HuH-7 (cell line): Measurements from ENCODE around the gene SRPK2.
"Not testable (repeated sequence)": the region's sequence is repeated elsewhere in the genome, so short reads cannot be mapped to it uniquely, and the experiment has no call there.

Experiments
- DNase-seq: peaks from one replicate; pipeline ENCODE4 v3.0.0; 2011; ENCODE audit warnings: low spot score

The SRPK2 gene

DNA sequence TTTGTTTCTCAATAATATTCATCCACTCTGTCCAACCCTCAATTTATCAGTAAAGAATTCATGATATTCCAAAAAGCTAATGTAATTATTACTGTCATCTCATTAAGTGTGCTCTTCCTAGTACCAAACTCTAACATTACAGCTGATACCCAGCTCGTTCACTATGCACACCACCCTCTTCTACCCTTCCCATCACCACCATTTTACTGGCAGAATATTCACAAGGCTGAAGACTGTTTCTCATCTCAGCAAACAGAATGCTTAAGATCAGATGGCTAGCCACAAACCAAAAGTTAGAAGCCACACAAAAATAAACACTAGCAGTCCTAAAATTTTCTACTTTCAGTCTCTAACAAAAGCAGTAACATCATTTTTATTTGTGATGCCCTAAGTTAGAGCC is 121.5 kb downstream of the SRPK2 start:
- DNase-seq: no peak

DNA sequence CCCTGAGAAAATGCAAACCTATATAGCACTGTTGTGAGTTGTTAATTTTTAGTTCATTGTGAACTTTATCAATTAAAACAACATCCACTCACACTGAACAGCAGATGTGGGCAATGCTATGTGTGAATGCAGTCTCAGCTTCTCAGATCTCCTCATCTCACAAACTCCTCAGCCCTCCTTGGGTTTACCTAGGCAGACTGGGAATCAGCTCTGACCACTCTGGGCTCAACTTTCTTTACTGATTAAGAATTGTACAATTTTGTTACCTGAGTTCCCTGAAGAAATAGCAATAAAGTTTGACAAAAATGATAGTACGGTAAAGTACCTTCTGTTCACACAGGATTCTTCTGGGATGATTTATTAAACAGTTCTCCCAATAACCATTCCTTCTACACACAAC is 124.0 kb downstream of the SRPK2 start:
- no peak for DNase-seq

DNA sequence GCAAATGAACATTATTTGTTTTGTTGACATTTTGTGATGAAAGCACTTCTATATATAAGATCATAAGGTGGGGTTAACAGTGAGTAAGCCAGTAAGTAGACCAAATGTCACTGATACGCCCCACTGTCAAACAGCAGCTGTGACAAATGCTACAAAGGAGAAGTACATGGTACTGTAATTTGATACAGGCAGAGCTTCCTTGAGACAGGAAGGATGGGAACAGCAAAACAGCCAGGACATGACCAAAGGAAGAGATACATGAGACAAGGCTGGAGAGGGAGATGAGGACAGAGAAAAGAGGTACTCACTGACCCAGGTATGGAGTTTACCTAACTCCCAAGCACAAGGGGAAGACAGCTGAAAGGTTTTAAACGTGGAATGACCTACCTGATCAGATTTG is 127.0 kb downstream of the SRPK2 start:
- no peak for DNase-seq

DNA sequence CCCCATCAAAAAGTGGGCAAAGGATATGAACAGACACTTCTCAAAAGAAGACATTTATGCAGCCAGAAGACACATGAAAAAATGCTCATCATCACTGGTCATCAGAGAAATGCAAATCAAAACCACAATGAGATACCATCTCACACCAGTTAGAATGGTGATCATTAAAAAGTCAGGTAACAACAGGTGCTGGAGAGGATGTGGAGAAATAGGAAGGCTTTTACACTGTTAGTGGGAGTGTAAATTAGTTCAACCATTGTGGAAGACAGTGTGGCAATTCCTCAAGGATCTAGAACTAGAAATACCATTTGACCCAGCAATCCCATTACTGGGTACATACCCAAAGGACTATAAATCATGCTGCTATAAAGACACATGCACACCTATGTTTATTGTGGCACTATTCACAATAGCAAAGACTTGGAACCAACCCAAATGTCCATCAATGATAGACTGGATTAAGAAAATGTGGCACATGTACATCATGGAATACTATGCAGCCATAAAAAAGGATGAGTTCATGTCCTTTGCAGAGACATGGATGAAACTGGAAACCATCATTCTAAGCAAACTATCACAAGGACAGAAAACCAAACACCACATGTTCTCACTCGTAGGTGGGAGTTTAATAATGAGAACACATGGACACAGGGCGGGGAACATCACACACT is 128.4 kb downstream of the SRPK2 start:
- DNase-seq: not testable (repeated sequence)

DNA sequence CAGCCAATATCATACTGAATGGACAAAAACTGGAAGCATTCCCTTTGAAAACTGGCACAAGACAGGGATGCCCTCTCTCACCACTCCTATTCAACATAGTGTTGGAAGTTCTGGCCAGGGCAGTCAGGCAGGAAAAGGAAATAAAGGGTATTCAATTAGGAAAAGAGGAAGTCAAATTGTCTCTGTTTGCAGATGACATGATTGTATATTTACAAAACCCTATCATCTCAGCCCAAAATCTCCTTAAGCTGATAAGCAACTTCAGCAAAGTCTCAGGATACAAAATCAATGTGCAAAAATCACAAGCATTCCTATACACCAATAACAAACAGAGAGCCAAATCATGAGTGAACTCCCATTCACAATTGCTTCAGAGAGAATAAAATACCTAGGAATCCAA is 129.8 kb downstream of the SRPK2 start:
- not testable (repeated sequence) for DNase-seq

DNA sequence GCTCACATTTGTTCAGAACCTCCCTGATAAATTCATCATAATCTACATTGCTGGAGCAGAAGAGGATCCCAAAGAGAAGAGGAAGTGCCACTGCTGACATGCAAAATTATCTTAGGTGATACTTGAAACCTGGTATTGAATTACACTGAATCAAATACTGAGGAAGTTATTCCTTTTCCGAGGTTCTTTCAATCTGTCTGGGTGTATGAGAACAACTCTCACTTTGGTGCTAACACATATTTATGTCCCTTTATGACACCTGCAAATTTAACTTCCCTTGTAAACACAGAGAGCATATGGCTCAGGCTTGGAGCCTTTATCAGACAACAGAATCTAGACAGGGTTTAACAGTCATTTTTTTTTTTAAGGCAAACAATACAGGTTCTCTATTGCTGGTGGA is 131.4 kb downstream of the SRPK2 start:
- DNase-seq: no peak

DNA sequence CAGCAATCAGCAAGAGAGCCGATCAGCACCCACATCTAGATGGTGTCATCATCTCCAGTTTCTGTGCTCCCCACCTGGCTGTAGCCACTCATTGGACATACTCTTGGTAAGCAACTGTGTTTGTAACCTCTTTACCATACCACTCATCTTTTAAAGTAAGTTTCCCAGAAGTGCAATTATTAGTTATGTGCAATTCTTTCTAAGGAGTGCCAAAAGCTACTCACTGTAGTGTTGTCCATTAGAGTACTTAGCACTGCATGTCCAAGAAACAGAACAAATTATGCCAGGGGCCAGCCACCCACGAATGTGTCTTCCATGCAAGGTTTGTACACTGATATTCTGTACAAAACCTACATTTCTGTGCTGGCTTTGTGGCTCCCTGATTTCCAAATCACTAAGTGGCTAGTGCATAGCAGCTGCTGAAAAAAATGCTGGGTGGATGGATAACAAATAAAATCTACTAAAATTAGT is 131.9 kb downstream of the SRPK2 start:
- DNase-seq: no peak

DNA sequence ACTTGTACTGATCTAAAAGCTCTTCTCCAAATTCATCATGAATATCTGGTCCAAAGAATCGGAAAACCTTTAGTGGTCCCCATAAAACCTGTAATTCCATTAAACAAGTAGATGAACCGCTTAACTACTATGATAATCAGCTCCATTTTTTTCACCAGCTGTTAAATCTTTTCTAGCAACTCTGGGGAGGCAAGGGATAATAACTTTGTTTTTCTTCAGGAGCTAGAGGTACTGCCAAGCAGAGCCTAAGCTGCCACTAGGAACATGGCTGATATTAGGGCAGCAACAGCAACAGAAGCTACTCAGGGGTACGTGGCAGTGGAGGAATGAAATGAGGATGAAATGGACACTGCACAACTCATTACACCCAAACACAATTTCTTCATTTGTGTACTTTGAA is 138.0 kb downstream of the SRPK2 start:
- no peak for DNase-seq

DNA sequence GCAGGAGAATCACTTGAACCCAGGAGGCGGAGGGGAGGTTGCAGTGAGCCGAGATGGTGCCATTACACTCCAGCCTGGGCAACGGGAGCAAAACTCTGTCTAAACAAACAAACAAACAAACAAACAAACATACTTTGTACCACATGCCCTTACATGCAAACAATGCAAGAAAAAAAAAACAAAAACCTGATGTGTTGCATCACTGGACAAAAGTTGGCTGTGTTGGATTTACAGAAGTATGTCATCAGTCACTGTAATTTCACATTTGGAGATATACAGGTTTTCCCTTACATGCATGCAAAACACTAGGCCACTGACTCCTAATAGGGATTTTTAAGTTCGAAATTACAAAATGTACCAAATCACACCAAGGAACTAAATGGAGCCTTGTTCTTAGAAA is 138.5 kb downstream of the SRPK2 start:
- DNase-seq: no peak

DNA sequence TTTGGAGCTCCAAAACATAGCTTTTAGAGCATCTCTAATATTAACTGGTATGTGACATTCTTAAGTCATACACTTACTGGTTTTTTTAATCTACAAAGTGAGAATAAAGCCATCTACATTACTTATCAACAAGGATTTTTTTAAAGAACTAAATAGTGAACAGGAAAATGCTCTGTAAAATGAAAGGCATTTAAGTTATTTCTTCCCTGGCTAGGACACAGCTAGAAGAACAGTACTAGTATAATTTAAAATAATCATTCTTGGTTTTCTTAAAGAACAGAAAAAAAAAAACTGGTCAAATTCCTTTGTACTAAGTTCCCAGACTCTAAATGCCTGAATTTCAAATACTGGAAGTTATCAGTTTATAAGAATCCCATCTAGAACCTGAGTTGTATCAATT is 139.5 kb downstream of the SRPK2 start:
- DNase-seq: no peak

DNA sequence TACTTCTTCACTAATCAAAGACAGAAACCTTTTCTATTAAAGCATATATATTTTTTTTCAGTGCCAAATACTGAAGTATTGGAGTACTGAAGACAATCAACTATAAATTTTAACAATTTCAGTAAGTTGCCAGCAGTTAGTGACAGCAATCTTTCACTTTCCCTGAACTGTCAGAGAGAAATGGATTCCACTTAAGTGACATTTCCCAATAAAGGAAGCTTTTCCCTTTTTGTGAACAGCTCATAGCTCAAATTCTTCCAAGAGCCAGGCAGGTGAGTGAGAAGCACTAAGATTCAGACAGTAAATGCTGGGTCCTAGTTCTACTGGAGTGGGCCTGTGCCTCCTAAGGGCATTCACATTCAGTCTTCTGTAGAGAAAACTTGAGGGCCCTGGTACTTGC is 142.0 kb downstream of the SRPK2 start:
- no peak for DNase-seq

DNA sequence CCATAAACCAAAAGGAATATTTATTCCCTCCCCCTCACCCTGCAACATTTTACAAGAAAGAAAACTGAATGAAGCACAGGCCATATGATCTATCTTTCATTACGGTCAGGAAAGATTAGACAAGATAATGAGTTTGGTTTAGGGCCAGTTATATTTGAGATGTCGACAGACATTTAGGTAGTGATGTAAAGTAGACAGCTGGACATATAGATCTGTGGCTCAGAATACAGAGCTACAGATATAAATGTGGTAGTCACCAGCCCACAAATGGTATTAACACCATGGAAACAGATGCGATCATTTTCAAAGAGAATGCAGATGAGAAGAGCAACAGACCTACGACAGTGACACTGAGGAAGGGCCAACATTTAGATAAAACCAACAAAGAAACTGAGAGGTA is 142.5 kb downstream of the SRPK2 start:
- DNase-seq: no peak

DNA sequence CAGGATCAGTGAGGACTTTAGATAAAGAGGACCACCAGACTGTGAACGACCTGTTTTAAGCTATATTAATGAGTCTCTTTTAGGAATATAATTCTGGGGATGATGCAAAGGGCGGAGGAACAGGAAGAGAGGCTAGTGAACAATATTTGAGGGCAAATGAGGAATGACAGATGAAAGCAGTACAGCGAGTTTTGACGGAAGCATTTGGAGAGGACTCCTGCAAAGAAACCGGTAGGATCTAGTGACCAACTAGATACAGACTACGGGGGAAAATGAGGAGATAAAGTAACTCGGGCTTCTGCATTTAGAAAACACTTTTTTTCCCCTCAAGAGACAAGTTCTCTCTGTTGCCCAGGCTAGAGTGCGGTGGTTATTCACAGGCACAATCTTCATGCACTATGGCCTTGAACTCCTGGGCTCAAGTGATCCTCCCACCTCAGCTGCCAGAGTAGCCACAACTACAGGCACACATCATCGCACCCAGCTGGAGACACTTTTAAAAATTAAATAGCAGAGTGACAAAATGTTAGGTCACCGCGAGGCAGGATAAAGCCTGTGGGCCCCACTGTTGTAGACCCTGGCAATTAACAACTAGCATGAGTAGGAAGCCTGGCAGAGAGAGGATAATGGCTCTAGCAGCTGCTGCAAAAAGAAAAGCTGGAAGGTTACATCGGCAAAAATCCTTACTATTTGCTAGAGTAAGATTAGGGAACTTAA is 143.2 kb downstream of the SRPK2 start:
- no peak for DNase-seq

DNA sequence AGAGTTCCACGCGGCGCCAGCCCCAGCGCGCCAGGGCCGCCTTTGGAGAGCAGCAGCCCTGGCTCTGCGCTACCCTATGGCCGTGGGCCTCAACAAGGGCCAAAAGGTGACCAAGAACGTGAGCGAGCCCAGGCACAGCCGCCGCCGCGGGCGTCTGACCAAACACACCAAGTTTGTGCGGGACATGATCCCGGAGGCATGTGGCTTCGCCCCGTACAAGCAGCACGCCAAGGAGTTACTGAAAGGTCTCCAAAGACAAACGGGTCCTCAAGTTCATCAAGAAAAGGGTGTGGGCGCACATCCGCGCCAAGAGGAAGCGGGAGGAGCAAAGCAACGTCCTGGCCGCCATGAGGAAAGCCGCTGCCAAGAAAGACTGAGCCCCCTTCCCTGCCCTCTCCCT is 144.1 kb downstream of the SRPK2 start:
- no peak for DNase-seq

DNA sequence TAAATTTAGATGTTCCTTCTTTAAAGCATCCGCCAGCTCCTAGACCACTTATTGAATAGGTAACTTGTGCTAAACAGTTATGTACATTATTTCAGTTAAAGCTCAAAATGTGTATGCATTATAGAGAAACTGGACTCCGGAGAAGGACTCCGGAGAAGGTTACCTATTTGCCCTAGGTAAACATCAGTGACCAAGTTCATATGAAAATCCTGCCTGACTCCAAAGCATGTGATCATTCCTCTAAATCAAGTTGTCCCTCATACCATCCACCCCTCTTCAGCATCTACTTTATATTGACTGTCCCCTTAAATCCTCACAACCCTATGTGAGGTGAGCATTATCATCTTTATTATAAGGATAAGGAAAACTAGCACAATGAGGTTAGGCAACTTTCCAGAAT is 147.5 kb downstream of the SRPK2 start:
- no peak for DNase-seq

DNA sequence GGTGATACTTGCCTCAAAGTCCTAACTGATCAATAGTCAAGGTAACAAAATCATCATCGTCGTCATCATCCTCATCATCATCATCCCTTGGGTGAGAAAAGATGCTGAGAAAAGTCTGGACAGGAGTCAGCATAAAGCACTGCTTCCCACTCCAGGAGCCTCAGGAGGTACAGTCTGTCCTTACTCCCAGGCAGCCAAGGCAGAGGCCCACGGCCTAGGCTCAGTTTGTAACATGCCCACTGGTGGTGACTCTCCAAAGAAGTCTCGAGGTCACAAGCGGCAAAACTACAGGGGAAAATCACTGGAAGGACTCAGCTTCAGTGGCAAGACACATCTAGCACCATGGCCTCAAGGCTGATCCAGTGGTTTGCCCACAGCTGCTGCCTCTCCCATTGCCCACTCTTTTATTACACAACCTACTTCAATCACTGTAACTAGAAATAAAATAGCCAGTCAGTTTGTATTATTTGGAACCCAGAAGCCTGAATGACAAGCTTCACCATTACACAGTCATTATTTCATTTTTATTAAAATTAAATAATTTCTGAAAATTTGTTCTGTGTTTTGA is 150.4 kb downstream of the SRPK2 start:
- no peak for DNase-seq

DNA sequence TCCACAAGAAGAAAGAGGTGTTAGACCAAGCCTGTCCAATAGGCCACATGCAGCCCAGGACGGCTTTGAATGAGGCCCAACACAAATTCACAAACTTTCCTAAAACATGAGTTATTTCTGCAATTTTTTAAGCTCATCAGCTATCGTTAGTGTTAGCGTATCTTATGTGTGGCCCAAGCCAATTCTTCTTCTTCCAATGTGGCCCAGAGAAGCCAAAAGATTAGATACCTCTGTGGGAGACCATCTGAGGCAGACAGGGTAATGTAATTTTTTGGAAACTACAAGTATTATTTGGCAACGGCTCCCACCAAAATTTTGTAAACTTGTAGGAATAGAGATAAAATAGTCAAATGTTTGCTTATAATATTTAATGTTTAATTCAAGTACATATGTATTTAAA is 153.8 kb downstream of the SRPK2 start:
- no peak for DNase-seq

DNA sequence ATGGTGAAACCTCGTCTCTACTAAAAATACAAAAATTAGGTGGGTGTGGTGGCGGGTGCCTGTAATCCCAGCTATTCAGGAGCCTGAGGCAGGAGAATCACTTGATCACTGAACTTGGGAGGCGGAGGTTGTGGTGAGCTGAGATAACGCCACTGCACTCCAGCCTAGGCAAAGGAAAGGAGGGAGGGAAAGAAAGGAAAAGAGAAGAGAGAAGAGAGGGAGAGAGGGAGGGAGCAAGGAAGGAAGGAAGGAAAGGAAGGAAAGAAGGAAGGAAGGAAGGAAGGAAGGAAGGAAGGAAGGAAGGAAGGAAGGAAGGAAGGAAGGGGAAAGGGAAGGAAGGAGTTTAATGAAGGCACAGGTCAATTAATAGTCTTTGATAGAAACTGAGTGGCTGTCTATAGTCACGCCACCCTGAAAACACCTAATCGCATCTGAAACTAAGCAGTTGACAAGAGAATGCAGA is 155.9 kb downstream of the SRPK2 start:
- not testable (repeated sequence) for DNase-seq

DNA sequence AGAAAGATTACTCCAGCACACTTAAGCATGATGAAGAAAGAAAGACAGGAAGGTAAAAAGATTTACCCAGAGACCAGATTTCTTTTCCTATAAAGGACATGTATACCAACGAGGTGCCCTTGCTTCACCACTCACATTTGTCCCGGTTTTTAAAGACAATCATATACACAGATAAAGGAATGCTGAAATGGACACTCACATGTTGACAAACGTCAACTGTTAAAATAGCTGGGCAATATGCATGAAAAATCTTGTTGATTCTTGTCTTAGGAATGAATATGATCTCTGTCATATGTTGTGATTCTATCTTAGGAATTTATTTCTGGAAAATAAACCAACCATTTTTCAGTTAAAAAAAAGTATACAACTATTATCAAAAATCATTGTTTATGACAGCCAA is 158.2 kb downstream of the SRPK2 start:
- no peak for DNase-seq

DNA sequence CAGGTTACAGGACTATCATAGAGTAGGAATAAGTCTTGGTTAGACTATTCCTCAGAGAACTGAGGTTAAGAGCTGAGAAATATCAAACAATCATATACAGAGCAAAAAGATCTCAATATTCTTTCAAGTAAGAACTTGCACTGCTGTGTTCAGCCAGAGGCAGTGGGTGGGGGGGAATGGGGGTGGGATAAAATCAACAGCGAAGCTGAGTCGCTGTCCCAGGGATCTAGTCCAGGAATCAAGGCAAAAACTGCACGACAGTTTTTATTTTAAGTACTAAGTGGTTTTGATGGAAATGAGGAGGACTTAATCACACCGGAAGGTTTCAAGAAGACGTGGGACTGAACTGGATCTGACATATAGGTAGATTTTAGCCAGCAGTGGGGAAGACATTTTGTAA is 159.1 kb downstream of the SRPK2 start:
- no peak for DNase-seq

DNA sequence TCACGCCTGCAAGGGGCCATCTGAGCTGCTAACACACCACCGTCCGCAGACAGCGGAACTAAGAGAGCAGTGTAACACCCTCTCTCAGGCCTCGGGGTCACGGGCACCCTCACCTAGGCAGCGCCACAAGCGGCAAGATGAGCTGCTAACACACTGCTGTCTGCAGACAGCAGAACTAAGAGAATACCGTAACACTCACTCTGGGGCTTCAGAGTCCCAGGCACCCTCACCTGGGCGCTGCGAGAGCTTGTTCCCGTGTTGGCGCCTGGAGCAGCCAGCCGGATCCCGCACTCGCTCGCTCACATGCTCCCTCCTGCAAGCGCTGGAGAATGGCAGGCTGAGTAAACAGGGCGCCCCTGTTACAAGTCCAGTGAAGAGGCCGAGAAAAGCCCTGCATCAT is 160.2 kb downstream of the SRPK2 start:
- no peak for DNase-seq

DNA sequence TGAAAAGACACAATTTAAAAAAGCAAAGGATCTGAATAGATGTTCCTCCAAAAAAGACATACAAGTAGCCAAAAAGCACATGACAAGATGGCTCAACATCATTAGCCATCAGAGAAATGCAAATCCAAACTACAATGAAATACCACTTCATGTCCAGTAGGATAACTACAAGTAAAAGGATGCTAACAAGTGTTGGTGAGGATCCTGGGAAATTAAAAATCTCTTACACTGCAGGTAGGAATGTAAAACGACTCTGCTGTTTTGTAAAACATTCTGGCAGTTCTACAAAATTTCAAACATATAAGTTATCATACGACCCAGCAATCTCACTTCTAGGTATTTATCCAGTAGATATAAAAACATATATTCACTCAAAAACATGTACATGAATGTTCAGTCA is 161.3 kb downstream of the SRPK2 start:
- no peak for DNase-seq

DNA sequence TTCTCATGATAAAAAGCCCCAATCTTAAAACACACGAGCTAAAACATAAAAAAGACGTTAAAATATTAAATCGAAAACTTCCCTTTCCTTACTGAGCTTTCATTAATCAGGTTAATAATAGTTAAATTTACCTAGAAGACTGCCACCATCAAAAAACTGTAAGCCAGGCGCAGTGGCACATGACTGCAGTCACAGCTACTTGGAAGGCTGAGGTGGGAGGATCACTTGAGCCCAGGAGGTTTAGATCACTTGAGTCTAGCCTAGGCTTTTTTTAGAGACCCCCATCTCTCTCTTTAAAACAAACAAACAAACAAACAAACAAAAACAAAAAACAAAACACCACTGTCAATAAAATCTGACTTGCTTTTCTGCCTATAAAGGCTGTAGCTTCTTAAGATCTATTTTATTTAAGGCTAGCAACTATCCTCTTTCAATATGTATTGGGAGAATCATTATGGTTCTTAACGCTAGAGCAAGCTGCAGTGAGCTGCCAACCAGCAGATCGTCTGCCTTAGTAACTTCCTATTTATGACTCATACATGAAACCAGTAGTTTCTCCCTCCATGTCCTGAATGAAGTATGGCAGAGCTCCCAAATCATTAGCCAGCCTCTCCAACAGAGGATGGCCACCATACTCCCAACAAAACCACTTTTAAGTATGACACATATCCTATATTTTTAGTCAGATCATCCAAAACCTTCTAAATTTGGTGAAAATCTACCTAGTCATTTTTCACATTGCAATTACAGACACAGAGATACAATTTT is 163.7 kb downstream of the SRPK2 start:
- no peak for DNase-seq
